Fibroblast of skin of abdomen (primary cell): ENCODE data around the gene HJURP. TPM values are rescaled to one million over a fixed set of nuclear protein-coding genes. Genes with fewer than 3 reads are reported as not detected.
"Not testable (repeated sequence)": the region's sequence is repeated elsewhere in the genome, so short reads cannot be mapped to it uniquely, and the experiment has no call there.

Source experiments
- DNase-seq: peaks from one replicate; pipeline ENCODE4 v3.0.0-alpha.2; 2013
- polyA plus RNA-seq, 2 experiments: library from polyadenylated mRNA; unstranded; fragments of 120-200 nt; gene quantifications; one replicate each; pipeline ENCODE4 v1.2.1, GENCODE V29; 2013; ENCODE audit not compliant: insufficient read length in 2 of 2

HJURP gene
- polyA plus RNA-seq (2013, experiment 1 of 2; ENCODE audit: insufficient read length), result 19.0 TPM
- polyA plus RNA-seq (2013, experiment 2 of 2; ENCODE audit: insufficient read length), result 17.9 TPM

DNA sequence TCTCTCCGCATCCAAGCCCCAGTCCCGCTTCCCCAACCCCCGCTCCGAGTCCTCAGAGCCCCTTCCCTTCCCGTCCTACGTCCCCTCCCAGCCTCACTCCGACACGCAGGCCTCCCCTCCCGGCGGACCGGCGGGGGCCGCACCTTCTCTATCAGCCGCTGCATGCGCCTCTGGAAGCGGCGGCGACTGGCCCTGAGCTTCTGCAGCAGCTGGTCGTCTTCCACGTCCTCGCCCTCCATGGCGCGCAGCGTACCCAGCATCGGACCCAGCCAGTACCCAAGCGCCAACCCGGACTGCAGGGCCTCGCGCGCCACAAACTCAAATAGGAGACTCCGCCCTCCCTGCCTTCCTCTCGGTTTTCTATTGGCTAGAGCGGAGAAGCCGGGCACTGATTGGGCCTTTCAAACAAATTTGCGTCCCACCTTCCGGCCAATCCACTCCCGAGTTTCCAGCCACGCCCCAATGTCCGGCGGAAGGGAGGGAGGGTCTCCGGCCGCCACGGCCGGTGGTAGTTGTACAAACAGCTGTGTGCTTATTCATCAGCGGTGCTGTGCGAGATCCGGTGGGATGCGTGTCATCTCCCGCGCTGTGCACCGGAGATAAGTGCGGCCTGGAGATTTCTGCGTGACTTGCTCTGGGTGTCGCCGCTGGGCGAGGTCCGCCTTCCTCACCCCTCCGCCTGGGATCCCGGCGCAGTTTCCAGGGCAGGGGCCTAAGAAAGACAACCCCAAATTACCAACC lies at the start of gene HJURP:
HJURP (minus strand) TSS at position 295 of the 741 bp plus-strand sequence; CDS start at position 260, 35 bp downstream.
- DNase-seq, result peak; percentile 95

DNA sequence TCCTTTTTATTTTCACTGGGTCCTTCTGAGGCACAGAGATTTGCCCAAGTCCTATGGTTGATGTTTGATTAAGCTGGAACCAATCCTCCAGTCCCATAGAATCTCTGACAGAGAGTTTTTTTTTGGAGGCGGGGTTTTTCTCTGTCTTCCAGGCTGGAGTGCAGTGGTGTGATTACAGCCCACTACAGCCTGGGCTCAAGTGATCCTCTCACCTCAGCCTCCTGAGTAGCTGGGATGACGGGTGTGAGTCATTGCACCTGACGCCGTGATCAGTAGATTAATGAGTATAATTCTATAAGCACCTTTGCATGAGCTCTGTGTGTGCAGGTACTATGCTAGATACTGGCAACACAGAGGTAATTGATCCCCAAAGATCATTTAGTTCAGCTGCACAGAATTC lies 47.5 kb upstream of the HJURP start:
- no peak for DNase-seq

DNA sequence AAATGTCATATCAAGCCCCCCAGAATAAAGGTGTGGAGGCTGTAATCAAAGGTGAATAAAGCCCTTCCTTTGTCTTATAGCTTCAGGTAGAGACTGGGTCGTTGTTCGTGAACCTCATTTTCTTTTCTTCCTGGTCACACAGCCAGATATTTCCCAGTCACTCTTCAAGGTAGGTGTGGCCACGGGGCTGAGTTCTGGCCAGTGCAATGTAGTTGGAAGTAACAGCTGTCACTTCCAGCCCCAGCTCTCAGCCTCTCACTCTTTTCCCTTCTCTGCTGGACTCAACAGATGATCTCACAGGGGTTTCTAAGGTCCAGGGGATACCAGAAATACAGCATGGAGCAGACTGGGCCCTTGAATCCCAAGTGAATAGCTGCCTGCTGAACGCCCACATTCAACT lies 47.0 kb upstream of the HJURP start:
- no peak for DNase-seq

GRCh38 chr2:233896253-233896652 lies 41.9 kb upstream of the HJURP start:
- DNase-seq, result not testable (repeated sequence)

- no peak for DNase-seq
Observed at GRCh38 chr2:233892793-233893192, 38.5 kb upstream of the HJURP start.

GRCh38 chr2:233882353-233882752 lies 28.0 kb upstream of the HJURP start:
- DNase-seq, result no peak

DNA sequence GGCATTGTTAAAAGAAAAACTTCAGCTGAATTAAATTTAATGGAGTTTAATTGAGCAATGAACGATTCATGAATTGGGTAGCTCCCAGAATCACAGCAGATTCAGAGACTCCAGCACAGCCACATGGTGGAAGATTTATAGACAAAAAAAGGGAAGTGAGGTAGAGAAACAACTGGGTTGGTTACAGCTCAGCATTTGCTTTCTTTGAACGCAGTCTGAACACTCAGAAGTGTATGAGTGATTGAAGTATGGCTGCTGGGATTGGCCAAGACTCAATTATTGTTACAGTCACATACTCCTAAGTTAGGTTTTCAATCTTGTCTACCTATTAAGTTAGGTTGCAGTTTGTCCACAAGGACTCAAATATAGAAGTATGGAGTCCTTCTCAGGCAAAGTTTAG lies 17.8 kb upstream of the HJURP start:
- not testable (repeated sequence) for DNase-seq

DNA sequence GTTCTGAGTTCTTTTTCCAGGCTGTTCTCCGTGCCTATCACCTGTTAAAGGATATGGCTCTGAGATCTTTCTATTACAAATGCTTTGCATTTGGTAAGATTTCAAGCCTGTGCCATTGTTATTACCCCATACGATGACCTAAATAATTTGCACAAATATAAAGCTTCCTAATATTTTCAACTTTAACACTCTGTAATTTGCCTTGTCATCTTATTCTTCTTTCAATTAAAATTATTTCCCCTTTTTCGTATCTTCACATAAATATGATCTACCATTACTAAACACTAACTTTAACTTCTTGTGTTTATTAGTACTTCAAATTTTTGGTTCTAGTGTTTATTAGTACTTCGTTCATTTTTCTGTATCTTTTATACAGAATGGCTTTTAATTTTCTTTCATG lies 17.1 kb upstream of the HJURP start:
- DNase-seq, result no peak

GRCh38 chr2:233867993-233868532 lies 13.7 kb upstream of the HJURP start, which contains the start of gene MSL3B:
MSL3B (minus strand) TSS chr2:233868386.
- DNase-seq, result peak; percentile 68

DNA sequence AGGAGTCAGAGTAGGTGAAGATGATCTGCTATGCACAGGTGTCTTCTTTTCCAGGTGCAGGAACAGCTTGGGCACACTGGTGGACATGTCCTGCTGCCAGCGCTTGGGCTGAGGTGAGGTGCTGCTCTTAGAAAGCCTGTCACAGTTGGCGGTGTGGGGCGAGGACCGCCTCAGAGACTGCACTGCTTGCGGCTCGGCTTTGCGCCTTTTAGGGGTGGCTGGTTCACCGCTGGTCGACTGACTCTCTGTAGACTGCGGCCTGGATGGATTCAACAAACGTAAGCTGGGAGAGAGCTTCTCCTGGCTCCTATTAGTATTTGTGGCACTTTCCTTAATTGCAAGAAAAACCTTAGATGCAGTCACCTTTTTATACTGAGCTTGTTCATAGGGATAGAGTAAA lies 12.1 kb upstream of the HJURP start:
- no peak for DNase-seq

- DNase-seq, result no peak
Observed at GRCh38 chr2:233865838-233866237, 11.5 kb upstream of the HJURP start.

DNA sequence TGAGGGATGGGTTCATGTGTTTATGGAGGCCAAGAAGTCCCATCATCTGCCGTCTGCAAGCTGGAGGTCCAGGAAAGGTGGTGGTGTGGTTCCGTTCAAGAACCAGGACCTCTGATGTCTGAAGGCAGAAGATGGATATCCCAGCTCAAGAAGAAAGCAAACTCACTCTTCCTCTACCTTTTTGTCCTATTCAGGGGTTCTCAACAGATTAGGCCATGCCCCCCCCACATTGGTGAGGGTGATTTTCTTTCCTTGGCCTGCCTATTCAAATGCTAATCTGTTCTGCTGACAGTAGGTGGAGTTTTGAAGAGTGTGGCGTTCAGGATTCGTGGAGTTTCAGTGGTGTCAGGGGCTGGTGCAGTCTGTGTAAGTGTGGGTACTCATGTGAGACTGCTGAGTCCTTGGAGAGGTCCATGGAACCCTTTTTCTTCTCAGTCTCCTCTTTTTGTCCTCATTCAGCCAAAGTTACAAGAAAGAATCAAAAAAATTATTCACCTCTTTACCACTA lies 8.0 kb upstream of the HJURP start:
- DNase-seq, result no peak

- no peak for DNase-seq
Observed at GRCh38 chr2:233858331-233858730, 4.0 kb upstream of the HJURP start.

- no peak for DNase-seq
Observed at GRCh38 chr2:233857511-233858141, 3.3 kb upstream of the HJURP start.

DNA sequence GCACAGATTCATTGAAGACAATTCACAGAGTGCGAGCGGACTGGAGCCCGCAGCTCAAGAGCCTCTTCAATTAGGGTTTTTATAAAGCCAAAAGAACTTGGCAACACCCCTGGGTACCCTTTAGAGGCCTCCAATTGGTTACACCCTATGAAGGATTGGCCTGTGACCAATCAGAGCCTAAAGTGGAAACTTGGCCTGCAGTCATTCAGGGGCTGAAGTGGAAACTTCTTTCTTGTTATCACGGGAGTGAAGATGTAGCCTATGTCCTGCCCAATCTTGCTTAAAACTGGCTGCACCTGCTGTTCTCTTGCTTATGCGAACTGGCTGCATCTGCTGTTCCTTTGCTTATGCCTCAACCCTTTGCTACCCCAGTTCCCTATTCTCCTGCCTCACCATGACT lies 1.8 kb upstream of the HJURP start:
- no peak for DNase-seq

GRCh38 chr2:233855345-233855744 lies 1.0 kb upstream of the HJURP start:
- no peak for DNase-seq

DNA sequence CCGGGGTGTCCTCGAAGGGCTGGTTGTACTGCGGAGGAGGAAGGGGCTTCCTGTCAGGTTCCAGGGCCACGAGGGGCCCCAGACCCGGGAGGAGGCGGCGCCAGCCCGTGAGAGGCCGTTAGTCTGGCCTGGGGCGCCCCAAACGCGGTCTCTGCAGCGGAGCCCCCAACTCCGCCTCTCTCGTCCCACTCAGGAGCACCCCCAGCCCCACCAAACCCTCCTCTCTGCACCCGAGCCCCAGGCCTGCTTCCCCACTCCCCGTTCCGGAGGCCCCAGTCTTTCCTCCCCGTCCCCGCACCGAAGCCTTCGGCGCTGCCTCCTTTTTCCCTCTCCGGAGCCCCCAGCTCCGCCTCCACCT lies 473 bp downstream of the HJURP start:
- DNase-seq, result no peak

- no peak for DNase-seq
Observed at GRCh38 chr2:233853353-233853752, 982 bp downstream of the HJURP start.

DNA sequence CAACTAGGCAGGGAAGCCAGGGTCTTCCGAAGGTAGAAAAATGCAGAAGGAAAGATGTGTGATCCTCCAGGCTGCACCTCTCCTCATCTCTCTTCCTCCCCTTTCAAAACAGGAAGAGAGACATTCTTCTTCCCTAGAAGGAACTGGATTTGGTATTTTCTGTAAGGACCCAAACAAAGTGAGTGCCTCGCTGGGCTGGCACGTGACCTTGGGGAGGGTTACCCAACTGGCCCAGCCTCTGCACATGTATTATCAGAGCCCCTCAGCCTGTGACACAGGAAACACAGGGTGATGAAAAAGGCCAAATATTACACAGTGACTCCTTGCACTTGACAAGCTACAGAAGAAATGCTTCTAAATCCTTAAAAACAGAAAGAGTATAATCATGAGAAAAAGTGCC lies 2.3 kb downstream of the HJURP start:
- DNase-seq, result no peak

GRCh38 chr2:233851169-233851568 lies 3.2 kb downstream of the HJURP start:
- DNase-seq, result no peak

GRCh38 chr2:233850745-233851144 lies 3.6 kb downstream of the HJURP start:
- DNase-seq, result no peak

DNA sequence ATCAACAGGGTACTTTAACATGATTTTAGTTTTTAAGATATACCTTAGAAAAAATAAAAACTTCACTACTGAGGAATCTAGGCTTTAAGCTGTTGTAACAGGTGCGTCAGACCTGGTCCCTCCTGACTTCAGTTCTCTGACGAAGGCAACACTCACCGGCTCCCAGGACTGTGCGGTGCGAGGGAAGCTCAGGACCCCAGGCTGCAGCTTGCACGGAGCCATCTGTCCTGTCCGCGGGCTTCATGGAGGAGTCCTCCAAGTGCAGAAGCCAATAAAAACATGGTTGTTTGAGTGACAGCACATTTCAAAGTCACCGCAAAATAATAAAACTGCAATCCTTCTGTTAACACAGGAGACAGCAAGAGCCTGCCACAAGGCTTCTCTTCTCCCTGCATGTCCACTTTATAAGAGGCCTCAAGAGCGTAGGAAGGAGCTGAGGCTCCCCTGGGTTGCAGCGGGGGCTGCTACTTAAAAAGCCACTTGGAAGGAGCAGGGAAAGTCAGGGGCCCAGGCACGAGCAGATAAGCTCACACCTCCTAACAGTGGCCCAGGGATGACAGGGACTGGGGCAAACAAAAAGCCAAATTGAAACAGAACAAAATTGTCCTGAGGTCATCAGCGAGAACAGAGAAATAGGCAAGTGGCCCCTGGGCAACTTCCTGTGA lies 4.6 kb downstream of the HJURP start:
- no peak for DNase-seq

DNA sequence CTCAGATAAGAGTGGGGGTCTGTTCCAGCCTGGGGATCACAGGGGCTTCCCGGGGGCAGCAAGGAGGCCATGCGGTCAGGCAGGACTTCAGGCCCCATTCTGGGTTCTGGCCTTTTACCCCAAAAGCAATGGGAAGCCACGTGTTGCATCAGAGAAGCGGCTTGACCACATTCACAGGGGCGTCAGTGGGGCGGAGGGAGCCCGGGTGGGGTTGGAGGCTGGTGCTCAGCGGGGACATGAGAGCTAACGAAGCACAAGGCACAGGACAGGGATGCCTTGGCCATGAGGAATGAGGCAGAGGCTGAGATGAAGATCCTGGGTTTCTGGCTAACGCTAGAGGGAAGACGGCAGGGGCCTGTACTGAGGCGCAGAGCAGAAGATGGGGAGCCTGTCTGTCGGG lies 6.1 kb downstream of the HJURP start:
- no peak for DNase-seq
